GM18526 (cell line): ENCODE measurements around the gene SOX6.

Experiments used
- POLR2A ChIP-seq: IDR thresholded peaks from 3 replicates; pipeline ENCODE4 v1.6.1; 2011; ENCODE audit not compliant: insufficient read length; ENCODE audit errors: extremely low read depth

Gene SOX6

GRCh38 chr11:16356057-16356760 lies at the start of gene SOX6:
SOX6 (minus strand) TSS chr11:16356546; CDS start chr11:16341248, 15,298 bp downstream.
- no peak for TF ChIP-seq POLR2A

GRCh38 chr11:16404781-16405285 lies 48.5 kb upstream of the SOX6 start:
- no peak for TF ChIP-seq POLR2A

GRCh38 chr11:16403851-16404250 lies 47.5 kb upstream of the SOX6 start:
- no peak for TF ChIP-seq POLR2A

DNA sequence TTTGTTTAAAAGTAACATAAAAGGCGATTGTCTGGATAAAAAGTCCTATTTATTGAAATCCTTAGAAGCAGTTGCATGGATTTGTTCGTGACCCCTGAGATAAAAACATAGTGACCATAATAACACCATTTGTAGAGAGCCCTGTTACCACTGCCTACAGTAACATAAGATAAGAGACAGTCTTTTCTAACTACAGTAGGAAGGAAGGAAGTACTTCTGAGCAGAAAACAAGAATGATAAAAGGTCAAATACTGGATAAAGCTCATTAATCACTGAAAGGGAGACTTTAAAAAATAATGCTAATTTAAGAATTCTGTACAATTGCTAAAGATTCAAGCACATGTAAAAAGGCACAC lies 47.1 kb upstream of the SOX6 start:
- no peak for TF ChIP-seq POLR2A

DNA sequence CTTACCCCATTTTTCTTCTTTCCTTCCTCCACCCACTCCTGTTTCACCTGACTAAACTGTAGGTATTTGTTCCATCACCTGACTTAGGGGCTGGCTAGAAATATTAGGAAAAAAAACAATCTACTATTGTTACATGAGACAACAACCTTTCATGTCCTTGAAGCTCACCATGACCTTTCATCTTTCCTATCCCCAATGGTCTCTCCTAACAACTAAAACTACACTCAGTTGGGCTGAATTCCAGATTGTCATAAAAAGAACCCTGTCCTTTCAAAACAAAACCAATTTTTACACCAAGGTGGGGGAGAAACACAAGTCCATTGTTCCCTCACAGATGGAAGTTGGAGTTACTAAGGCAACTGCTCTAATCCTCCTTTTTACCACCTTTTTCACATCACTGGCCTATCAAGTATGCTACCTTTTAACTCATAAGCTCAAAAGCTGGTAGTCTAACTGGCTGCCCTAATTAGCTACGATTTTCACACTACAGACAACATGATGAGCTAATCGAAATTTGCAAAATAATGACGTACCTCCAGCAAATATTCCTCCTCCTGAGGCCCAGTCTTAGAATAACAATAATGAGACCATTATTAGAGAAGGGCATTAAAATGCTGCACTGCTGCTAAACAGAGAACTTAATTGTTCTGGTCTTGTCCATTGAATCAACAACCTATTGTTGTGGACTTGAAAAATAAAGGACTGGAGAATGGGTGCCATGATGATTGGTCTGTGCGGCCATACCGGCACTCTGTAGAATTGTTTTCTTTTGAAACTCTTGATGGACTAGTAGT lies 46.5 kb upstream of the SOX6 start:
- no peak for TF ChIP-seq POLR2A

DNA sequence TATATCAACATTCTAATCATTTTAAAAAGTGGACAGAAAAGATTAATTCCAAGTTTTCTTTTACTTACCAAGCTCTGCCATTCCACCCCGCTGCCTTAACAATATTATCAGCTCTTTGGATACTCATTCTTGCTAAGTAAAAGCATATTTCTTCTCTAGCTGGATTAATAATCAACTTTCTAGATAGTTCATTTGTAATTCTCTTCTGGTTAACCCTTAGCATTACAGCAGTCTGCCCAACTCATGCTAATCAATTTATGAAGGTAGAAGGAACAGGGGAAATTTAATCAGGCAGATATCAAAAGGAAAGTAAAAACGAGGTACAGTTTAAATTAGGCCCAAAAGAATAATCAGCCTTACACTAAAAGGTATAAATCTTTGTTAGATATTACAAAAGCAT lies 41.0 kb upstream of the SOX6 start:
- no peak for TF ChIP-seq POLR2A

DNA sequence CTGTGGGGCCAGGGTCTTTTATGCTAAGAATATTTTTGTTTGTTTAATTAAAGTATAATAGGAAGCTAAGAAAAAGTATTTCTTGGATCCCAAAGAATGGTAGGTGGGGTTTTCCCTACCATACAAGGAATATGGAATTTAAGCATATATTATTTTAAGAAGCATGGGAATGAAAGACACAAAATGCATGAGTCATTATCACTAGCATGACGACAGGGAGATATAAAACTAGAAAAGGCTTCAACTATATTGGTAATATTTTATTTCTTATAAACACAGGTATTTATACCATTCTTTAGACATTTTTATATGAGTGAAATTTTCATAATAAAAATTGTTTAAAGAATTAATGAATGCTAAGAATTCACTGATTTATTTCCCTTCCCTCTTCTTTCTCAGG lies 39.3 kb upstream of the SOX6 start:
- no peak for TF ChIP-seq POLR2A

- no peak for TF ChIP-seq POLR2A
Measured at GRCh38 chr11:16394947-16395346, 38.6 kb upstream of the SOX6 start.

- no peak for TF ChIP-seq POLR2A
Measured at GRCh38 chr11:16393340-16393739, 37.0 kb upstream of the SOX6 start.

GRCh38 chr11:16392616-16393015 lies 36.3 kb upstream of the SOX6 start:
- no peak for TF ChIP-seq POLR2A

DNA sequence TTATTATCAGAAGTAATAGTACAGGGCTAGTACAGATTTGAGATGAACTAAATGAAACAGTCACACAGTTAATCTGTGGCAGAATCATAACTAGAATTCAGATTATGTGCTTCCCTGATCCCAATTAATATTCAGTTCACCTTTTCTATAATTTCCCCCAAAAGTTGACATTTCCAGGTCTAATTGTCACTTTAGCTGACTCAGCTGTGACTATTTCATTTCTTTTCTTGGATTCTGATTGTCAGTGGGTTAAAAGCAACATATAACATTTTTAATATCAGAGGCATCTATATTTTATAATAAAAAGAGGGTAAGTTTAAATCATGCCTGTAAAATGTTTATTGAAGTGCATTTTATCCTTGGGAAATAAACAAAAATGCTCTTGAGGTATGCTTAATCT lies 28.8 kb upstream of the SOX6 start:
- no peak for TF ChIP-seq POLR2A

- TF ChIP-seq POLR2A: no peak
Measured at GRCh38 chr11:16382638-16383380, 26.5 kb upstream of the SOX6 start.

GRCh38 chr11:16382186-16382585 lies 25.8 kb upstream of the SOX6 start:
- TF ChIP-seq POLR2A: no peak

DNA sequence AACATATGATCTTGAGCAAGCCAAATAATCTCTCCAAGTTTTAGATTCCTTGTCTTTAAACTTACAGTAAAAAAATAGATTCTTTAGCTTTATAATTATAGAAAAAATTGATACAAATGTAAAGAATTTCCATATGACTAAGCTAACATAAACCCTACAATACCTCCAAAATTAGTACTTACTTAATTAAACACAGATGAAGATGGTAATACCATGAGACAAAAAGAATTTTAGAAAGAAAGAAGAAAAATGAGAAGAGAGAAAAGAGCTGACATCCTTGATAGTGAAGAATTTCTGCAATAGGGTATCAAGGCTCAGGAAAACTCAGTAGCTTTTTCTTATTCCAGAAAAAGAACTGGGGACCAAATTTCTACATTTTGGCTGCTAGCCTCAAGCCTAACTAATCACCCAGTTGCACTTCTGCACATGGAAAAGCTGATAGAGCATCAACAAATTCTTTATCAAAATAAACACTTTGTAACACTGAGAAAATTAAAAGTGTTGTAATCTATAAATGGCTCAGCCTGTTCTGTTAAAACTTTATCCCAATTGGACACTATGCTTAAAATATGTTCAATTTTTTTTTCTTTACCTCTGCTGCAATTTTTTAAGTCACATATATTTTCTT lies 24.7 kb upstream of the SOX6 start:
- no peak for TF ChIP-seq POLR2A

DNA sequence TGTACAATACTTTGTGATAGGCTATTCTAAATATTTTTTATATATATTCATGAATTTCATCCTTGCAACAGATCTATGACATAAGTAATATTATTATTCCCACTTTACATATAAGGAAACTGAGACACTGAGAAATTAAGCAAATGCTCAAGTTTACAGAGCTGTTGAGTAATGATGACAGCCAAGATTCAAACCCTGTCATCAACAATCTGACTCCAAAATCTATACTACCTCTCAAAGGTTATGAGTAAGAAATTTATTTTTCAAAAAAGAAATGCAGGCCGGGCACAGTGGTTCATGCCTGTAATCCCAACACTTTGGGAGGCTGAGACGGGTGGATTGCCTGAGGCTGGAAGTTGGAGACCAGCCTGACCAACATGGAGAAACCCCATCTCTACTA lies 22.6 kb upstream of the SOX6 start:
- no peak for TF ChIP-seq POLR2A
